ENCODE results near the gene ANKRD22.

- TF ChIP-seq ZNF8 (CRISPR knock-in tag; IDR thresholded peaks at IDR 0.05): no peak
- no peak for TF ChIP-seq CSDC2 (CRISPR knock-in tag; IDR thresholded peaks at IDR 0.05)
Measured at GRCh38 chr10:88835096-88835909, 16.3 kb downstream of the ANKRD22 start.

Measured in SK-N-SH treated with all-trans-retinoic acid at 6 μM for 48 hours (cell line).